ENCODE data around the gene LRFN2. TPM values are rescaled to one million over a fixed set of nuclear protein-coding genes. Genes with fewer than 3 reads are reported as not detected.

Gene LRFN2
- total and polyA plus RNA-seq, 4 donors, result under 0.01 to 0.01 TPM; not detected in 2

DNA sequence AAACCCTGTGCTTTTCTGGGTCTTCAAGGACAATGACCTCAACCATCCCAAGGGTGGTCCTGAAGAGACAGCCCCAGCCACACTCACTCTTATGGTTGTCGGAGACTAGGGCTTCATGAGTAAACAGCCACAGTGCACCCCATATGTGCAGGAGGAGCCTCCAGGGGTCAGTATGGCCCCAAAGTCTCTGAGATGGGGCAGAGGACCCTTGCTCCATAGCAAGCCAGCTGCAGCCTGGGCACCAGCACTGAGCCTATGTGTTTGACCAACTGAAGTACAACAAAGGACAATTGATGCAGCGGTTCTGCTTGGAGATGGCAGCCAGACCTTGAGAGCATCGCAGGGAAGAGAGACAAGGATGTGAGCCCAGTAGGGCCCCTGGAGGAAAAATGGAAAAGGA, 112.2 kb downstream of the LRFN2 start:
- Histone ChIP-seq H3K27me3 (ENCODE audit: control insufficient read depth in 4 of 4, insufficient read depth in 4 of 4, low read length in 3 of 4) (peaks cover 0 to 2% (median under 1%) of the 10 kb centered on the region in 4 donors), H3K9me3 (ENCODE audit: control insufficient read depth in 4 of 4, low read length in 3 of 4) (no peaks in the 10 kb centered on the region), H3K36me3 (ENCODE audit: control insufficient read depth in 4 of 4, insufficient read depth in 3 of 4, low read depth in 1 of 4, low read length in 3 of 4) (no peaks in the 10 kb centered on the region), H3K4me1 (ENCODE audit: control insufficient read depth in 4 of 4, insufficient read depth in 4 of 4, low read length in 3 of 4) (no peaks in the 10 kb centered on the region), H3K9ac (ENCODE audit: low read depth in 1 of 2, low read length in 2 of 2) (no peak overlapping the region), H3K27ac (ENCODE audit: low read depth in 1 of 2, low read length in 2 of 2) (no peak overlapping the region), H3K4me3 (ENCODE audit: low read depth in 1 of 3, low read length in 3 of 3) (no peak overlapping the region)
- WGBS, result 94% methylated on average over 3 of the region's 3 CpGs
- TF ChIP-seq HNF4G (IDR thresholded peaks at IDR 0.05) (no peak), RAD21 (IDR thresholded peaks at IDR 0.05) (peak in 1 of 2 donors; percentile 8), FOXA2 (IDR thresholded peaks at IDR 0.05) (no peak), GABPA (IDR thresholded peaks at IDR 0.05 in 1 of 2, conservative IDR thresholded peaks at IDR 0.05 in 1 of 2) (no peak), EGR1 (IDR thresholded peaks at IDR 0.05; ENCODE audit: low read depth in 2 of 2) (no peak), HNF4A (conservative IDR thresholded peaks at IDR 0.05) (no peak)
- TF ChIP-seq, protein P1, sequence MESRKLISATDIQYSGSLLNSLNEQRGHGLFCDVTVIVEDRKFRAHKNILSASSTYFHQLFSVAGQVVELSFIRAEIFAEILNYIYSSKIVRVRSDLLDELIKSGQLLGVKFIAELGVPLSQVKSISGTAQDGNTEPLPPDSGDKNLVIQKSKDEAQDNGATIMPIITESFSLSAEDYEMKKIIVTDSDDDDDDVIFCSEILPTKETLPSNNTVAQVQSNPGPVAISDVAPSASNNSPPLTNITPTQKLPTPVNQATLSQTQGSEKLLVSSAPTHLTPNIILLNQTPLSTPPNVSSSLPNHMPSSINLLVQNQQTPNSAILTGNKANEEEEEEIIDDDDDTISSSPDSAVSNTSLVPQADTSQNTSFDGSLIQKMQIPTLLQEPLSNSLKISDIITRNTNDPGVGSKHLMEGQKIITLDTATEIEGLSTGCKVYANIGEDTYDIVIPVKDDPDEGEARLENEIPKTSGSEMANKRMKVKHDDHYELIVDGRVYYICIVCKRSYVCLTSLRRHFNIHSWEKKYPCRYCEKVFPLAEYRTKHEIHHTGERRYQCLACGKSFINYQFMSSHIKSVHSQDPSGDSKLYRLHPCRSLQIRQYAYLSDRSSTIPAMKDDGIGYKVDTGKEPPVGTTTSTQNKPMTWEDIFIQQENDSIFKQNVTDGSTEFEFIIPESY (IDR thresholded peaks at IDR 0.05), result no peak
- TF ChIP-seq, protein P2, sequence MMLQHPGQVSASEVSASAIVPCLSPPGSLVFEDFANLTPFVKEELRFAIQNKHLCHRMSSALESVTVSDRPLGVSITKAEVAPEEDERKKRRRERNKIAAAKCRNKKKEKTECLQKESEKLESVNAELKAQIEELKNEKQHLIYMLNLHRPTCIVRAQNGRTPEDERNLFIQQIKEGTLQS (IDR thresholded peaks at IDR 0.05), result no peak
- TF ChIP-seq, protein P3, sequence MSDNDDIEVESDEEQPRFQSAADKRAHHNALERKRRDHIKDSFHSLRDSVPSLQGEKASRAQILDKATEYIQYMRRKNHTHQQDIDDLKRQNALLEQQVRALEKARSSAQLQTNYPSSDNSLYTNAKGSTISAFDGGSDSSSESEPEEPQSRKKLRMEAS (IDR thresholded peaks at IDR 0.05), result no peak
- no peak for DNase-seq (ENCODE audit: low spot score)

DNA sequence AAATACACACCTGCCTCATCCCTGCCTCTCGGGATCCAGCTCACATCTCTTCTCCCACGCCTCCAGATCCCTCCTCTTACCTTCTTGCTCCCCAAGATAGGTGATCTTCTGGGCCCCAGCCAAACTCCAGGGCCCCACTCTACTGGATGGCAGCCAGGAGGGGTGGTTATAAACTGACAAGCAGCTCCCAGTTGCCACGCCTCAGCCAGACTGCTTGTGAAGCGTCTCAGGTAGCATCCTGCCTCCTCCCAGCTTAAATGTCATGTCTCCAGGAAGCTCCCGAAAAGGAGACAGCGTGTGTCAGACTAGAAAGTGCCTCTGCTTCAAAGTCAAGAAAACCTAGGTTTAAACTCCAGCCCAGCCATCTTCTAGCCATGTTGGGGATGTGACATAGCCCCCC, 114.1 kb downstream of the LRFN2 start:
- Histone ChIP-seq H3K4me3 (ENCODE audit: low read depth in 1 of 3, low read length in 3 of 3) (no peak overlapping the region), H3K27me3 (ENCODE audit: control insufficient read depth in 4 of 4, insufficient read depth in 4 of 4, low read length in 3 of 4) (peaks cover 0 to 2% (median 0%) of the 10 kb centered on the region in 4 donors), H3K36me3 (ENCODE audit: control insufficient read depth in 4 of 4, insufficient read depth in 3 of 4, low read depth in 1 of 4, low read length in 3 of 4) (no peaks in the 10 kb centered on the region), H3K4me1 (ENCODE audit: control insufficient read depth in 4 of 4, insufficient read depth in 4 of 4, low read length in 3 of 4) (no peaks in the 10 kb centered on the region), H3K9ac (ENCODE audit: low read depth in 1 of 2, low read length in 2 of 2) (no peak overlapping the region), H3K9me3 (ENCODE audit: control insufficient read depth in 4 of 4, low read length in 3 of 4) (no peaks in the 10 kb centered on the region), H3K27ac (ENCODE audit: low read depth in 1 of 2, low read length in 2 of 2) (no peak overlapping the region)
- TF ChIP-seq TAF1 (conservative IDR thresholded peaks at IDR 0.05) (no peak), RXRA (IDR thresholded peaks at IDR 0.05) (no peak), FOXA2 (IDR thresholded peaks at IDR 0.05) (no peak), JUND (IDR thresholded peaks at IDR 0.05) (no peak), GABPA (IDR thresholded peaks at IDR 0.05 in 1 of 2, conservative IDR thresholded peaks at IDR 0.05 in 1 of 2) (no peak), NR2F2 (IDR thresholded peaks at IDR 0.05) (no peak), FOXA1 (IDR thresholded peaks at IDR 0.05) (no peak), YY1 (IDR thresholded peaks at IDR 0.05) (no peak), HNF4G (IDR thresholded peaks at IDR 0.05) (no peak), RAD21 (IDR thresholded peaks at IDR 0.05) (no peak)
- TF ChIP-seq, protein P1 (IDR thresholded peaks at IDR 0.05), result no peak
- TF ChIP-seq, protein P4, sequence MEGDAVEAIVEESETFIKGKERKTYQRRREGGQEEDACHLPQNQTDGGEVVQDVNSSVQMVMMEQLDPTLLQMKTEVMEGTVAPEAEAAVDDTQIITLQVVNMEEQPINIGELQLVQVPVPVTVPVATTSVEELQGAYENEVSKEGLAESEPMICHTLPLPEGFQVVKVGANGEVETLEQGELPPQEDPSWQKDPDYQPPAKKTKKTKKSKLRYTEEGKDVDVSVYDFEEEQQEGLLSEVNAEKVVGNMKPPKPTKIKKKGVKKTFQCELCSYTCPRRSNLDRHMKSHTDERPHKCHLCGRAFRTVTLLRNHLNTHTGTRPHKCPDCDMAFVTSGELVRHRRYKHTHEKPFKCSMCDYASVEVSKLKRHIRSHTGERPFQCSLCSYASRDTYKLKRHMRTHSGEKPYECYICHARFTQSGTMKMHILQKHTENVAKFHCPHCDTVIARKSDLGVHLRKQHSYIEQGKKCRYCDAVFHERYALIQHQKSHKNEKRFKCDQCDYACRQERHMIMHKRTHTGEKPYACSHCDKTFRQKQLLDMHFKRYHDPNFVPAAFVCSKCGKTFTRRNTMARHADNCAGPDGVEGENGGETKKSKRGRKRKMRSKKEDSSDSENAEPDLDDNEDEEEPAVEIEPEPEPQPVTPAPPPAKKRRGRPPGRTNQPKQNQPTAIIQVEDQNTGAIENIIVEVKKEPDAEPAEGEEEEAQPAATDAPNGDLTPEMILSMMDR (IDR thresholded peaks at IDR 0.05; ENCODE audit: low read depth, low read length, missing input control), result no peak
- TF ChIP-seq, protein P3 (IDR thresholded peaks at IDR 0.05), result no peak
- TF ChIP-seq, protein P5, sequence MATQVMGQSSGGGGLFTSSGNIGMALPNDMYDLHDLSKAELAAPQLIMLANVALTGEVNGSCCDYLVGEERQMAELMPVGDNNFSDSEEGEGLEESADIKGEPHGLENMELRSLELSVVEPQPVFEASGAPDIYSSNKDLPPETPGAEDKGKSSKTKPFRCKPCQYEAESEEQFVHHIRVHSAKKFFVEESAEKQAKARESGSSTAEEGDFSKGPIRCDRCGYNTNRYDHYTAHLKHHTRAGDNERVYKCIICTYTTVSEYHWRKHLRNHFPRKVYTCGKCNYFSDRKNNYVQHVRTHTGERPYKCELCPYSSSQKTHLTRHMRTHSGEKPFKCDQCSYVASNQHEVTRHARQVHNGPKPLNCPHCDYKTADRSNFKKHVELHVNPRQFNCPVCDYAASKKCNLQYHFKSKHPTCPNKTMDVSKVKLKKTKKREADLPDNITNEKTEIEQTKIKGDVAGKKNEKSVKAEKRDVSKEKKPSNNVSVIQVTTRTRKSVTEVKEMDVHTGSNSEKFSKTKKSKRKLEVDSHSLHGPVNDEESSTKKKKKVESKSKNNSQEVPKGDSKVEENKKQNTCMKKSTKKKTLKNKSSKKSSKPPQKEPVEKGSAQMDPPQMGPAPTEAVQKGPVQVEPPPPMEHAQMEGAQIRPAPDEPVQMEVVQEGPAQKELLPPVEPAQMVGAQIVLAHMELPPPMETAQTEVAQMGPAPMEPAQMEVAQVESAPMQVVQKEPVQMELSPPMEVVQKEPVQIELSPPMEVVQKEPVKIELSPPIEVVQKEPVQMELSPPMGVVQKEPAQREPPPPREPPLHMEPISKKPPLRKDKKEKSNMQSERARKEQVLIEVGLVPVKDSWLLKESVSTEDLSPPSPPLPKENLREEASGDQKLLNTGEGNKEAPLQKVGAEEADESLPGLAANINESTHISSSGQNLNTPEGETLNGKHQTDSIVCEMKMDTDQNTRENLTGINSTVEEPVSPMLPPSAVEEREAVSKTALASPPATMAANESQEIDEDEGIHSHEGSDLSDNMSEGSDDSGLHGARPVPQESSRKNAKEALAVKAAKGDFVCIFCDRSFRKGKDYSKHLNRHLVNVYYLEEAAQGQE (IDR thresholded peaks at IDR 0.05), result no peak
- WGBS, result 74% methylated on average over 6 of the region's 6 CpGs
- no peak for DNase-seq (ENCODE audit: low spot score)
